Measurements from ENCODE around the gene SOBP. TPM values are rescaled to one million over a fixed set of nuclear protein-coding genes. Genes with fewer than 3 reads are reported as not detected.

Gene SOBP
- total and polyA plus RNA-seq, 7 donors: 5.7 to 27.6 (median 19.5) TPM

DNA sequence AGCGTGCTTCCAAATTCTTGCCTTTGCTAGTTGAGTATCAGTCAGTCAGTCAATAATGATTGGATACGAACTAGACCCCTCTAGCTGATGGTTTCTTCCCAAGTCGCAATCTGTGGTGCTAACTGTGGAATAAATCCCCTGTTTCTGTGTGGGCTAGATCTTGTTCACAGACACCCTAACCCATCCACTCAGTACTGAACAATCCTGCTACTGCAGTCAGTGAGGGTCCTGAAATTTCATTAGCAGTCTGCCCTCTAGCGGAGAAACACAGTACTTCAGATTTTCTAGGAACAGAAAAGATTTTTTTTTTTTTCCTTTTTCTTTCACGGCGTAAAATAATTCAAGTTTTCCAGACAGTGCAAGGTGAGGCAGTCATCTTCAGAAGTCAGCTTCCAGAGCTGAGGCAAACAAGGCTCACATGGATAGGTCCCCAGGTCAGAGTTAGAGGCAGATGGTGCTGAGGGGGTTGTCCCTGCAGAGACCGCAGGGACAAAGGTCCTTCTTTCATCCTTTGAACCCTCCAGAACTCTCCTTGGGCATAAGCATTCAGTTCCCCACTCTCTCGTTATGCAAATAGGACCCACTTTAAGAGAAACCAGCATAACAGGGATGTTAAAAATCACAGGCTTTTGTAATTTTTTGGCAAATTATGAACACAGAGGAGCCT, 214.6 kb downstream of the SOBP start:
- intact Hi-C loops (cut with DNase I): loop anchor here in 1 of 2 donors (2.0 to 10.0 kb wide), 3 partner anchors 30 to 390 kb away; no protein-coding TSS in a partner anchor
- Histone ChIP-seq H3K27ac (no peak overlapping the region), H3K27me3 (ENCODE audit: insufficient read depth in 3 of 3, low read length in 2 of 3) (no peaks in the 10 kb centered on the region), H3K4me1 (no peaks in the 10 kb centered on the region), H3K36me3 (ENCODE audit: insufficient read depth in 1 of 2, low read depth in 1 of 2) (no peaks in the 10 kb centered on the region), H3K9me3 (no peaks in the 10 kb centered on the region), H3K4me3 (no peak overlapping the region)
- TF ChIP-seq CTCF (IDR thresholded peaks at IDR 0.05): peak; percentile 89
- ATAC-seq: peak; percentile 47 to 74 (median 60)
- 27 to 30% (median 28%) methylated on average over 8 of the region's 8 CpGs for WGBS, 3 donors
- DNase-seq: no peak

- no peaks in the 10 kb centered on the region for H3K27me3 ChIP-seq (ENCODE audit: insufficient read depth in 3 of 3, low read length in 2 of 3)
- intact Hi-C loops (cut with DNase I): loop anchor here in 1 of 2 donors (10.0 kb wide), 2 partner anchors 138 to 392 kb away; no protein-coding TSS in a partner anchor
Measured at GRCh38 chr6:107706516-107707115, 216.7 kb downstream of the SOBP start.

DNA sequence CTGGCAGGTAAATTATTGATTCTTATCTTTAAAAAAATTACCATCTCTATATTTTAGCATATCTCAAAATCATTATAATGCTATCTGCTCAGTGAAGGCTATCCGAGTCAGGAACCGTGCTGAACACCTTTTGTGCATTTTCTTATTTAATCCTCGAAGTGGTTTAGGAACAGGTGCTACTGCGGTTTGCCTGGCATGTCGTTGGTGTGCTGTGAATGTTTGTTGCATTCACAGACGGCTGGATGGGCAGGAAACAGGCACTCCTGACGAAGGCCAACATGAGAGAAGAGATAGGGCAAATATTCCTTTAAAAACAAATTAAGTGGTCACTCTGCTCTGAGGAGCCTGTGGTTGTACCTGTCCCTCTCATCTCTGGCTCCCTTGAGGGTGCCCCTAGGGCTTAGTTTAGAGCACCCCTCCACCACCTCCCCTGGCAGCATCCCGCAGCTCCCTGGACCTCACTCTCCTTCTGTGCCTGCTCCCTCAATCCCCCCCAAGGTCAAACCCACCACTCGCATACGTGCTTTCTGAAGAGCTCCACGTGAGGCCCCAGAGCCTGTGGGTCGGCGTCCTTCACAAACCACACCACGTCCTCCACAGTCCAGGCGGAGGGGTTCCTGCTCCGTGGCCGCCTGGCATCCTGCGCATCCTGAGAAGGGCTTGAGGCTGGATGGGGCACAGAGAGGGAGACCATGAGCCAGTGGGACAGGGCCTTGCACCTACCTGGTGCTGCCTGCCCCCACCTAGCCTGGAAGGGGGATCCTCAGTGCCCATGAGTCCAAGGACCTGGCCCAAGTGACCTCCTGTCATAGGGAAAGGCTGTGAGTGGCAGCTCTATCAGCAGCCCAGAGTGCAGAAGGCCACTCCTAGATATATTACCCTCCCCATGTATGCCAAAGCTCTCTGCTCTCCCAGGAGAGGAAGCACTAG, 217.7 kb downstream of the SOBP start:
- Histone ChIP-seq H3K36me3 (ENCODE audit: insufficient read depth in 1 of 2, low read depth in 1 of 2) (no peaks in the 10 kb centered on the region), H3K9me3 (no peaks in the 10 kb centered on the region), H3K27ac (no peak overlapping the region), H3K4me3 (no peak overlapping the region), H3K27me3 (ENCODE audit: insufficient read depth in 3 of 3, low read length in 2 of 3) (no peaks in the 10 kb centered on the region), H3K4me1 (peaks cover under 1% of the 10 kb centered on the region)
- no peak for TF ChIP-seq CTCF (IDR thresholded peaks at IDR 0.05)
- ATAC-seq (no peak), DNase-seq (no peak)
- WGBS, 3 donors: 89 to 92% (median 89%) methylated on average over 18 of the region's 18 CpGs
- intact Hi-C loops (cut with DNase I): loop anchor here in 1 of 2 donors (10.0 kb wide), 2 partner anchors 137 to 393 kb away; no protein-coding TSS in a partner anchor

More at GRCh38 chr6:107706516-107707115, 216.7 kb downstream of the SOBP start:
- Histone ChIP-seq H3K36me3 (ENCODE audit: insufficient read depth in 1 of 2, low read depth in 1 of 2) (no peaks in the 10 kb centered on the region), H3K4me1 (no peaks in the 10 kb centered on the region), H3K9me3 (no peaks in the 10 kb centered on the region), H3K4me3 (no peak overlapping the region), H3K27ac (no peak overlapping the region)
- DNase-seq (no peak), ATAC-seq (no peak)
- TF ChIP-seq CTCF (IDR thresholded peaks at IDR 0.05): no peak
- 81 to 87% (median 83%) methylated on average over 13 of the region's 13 CpGs for WGBS, 3 donors

DNA sequence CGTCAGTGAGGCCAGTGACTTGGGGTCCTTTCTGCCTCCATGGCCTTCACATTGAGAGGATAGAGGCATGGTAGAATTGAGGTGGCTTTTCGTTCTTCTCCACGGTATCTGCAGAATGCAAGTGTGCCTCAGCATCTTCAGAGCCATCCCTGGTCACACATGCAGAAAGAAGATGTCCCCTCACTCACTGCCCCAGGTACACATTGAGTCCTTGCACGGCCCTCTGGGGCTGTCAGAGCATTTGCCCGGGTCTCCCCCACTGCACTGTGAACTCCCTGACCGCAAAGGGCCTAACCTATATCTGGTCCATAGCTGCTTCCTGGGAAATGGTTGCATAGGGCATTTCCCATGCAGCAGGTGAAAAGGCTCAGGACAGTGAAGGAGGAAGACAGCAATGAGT, 218.5 kb downstream of the SOBP start:
- Histone ChIP-seq H3K27ac (no peak overlapping the region), H3K4me1 (peaks cover 7% of the 10 kb centered on the region), H3K4me3 (no peak overlapping the region), H3K36me3 (ENCODE audit: insufficient read depth in 1 of 2, low read depth in 1 of 2) (no peaks in the 10 kb centered on the region), H3K9me3 (no peaks in the 10 kb centered on the region), H3K27me3 (ENCODE audit: insufficient read depth in 3 of 3, low read length in 2 of 3) (no peaks in the 10 kb centered on the region)
- DNase-seq (no peak), ATAC-seq (no peak)
- intact Hi-C loops (cut with DNase I): loop anchor here in 1 of 2 donors (10.0 kb wide), 2 partner anchors 136 to 394 kb away; no protein-coding TSS in a partner anchor
- WGBS, 3 donors: 80 to 87% (median 81%) methylated on average over 6 of the region's 6 CpGs
- no peak for TF ChIP-seq CTCF (IDR thresholded peaks at IDR 0.05)
